GM21723 (cell line): ENCODE measurements around the gene ITGAD.
"Not testable (repeated sequence)": the region's sequence is repeated elsewhere in the genome, so short reads cannot be mapped to it uniquely, and the experiment has no call there.

Source experiments
- ATAC-seq: cut with Tn5 transposase; IDR thresholded peaks from one replicate; pipeline ENCODE4 v1.9.1; 2021; ENCODE audit warnings: mild to moderate bottlenecking, moderate library complexity; ENCODE audit not compliant: unreplicated experiment

The ITGAD gene

GRCh38 chr16:31403590-31404352, 10.6 kb downstream of the ITGAD start:
- ATAC-seq, result no peak

GRCh38 chr16:31404353-31405064, 11.4 kb downstream of the ITGAD start:
- ATAC-seq, result no peak

GRCh38 chr16:31407406-31407805, 14.3 kb downstream of the ITGAD start:
- ATAC-seq, result no peak

DNA sequence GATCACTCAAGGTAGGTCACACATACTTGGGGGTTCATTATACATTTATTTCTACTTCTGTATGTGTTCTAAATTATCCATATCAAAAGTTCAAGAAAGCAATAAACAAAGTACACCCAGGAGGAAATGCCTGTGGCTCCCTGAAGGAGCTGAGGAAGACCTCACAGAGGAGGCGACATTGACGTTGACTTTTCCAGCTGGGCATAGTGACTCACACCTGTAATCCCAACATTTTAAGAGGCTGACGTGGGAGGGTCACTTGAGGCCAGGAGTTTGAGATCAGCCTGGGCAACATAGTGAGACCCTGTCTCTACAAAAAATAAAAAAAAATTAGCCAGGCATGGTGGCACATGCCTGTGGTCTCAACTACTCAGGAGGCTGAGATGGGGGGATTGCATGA, 16.3 kb downstream of the ITGAD start:
- no peak for ATAC-seq

- no peak for ATAC-seq
Measured at GRCh38 chr16:31410082-31410481, 16.9 kb downstream of the ITGAD start.

DNA sequence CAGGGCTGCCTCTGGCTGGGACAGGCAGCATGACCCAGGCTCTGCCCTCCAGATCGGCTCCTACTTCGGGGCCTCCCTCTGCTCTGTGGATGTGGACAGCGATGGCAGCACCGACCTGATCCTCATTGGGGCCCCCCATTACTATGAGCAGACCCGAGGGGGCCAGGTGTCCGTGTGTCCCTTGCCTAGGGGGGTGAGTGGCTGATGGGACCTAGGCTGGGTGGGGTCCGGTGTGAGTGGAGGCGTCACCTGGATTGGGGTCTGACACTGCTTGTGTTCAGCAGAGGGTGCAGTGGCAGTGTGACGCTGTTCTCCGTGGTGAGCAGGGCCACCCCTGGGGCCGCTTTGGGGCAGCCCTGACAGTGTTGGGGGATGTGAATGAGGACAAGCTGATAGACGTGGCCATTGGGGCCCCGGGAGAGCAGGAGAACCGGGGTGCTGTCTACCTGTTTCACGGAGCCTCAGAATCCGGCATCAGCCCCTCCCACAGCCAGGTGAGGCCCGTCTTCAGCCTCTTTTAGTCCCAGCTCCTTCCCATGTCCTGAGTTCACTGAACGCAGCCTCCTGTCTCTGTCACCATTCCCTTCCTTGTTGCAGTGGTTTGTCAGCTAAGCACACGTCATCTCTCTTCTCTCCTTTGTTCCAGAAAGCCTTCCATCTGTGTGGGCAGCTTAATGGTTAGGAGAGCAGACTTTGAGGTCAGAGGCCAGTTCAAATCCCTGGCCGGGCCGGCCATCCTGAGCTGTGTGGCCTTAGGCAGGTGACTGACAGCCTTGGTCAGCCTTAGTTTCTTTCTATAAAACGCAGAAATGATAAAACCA, 18.1 kb downstream of the ITGAD start:
- ATAC-seq, result no peak

GRCh38 chr16:31412750-31413149, 19.6 kb downstream of the ITGAD start:
- ATAC-seq, result no peak

GRCh38 chr16:31413381-31413780, 20.2 kb downstream of the ITGAD start:
- ATAC-seq, result no peak

- ATAC-seq, result no peak
Measured at GRCh38 chr16:31413943-31414342, 20.8 kb downstream of the ITGAD start.

DNA sequence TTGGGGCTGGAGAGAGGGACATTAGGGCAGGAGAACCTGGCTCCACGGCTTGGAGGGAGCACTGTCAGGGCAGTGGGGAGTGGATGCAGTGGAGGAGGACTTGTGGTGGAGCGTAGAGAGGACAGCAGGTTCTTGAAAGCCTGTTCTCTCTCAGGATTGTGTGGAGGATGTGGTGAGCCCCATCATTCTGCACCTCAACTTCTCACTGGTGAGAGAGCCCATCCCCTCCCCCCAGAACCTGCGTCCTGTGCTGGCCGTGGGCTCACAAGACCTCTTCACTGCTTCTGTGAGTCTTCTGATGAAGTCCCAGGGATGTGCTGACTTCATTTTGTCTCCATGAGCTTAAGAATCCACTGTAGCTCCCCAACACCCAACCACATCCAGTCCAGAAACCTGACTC, 21.6 kb downstream of the ITGAD start:
- no peak for ATAC-seq

- no peak for ATAC-seq
Measured at GRCh38 chr16:31416371-31416770, 23.2 kb downstream of the ITGAD start.

GRCh38 chr16:31417036-31417435, 23.9 kb downstream of the ITGAD start:
- not testable (repeated sequence) for ATAC-seq

GRCh38 chr16:31417916-31418315, 24.8 kb downstream of the ITGAD start:
- ATAC-seq, result no peak

DNA sequence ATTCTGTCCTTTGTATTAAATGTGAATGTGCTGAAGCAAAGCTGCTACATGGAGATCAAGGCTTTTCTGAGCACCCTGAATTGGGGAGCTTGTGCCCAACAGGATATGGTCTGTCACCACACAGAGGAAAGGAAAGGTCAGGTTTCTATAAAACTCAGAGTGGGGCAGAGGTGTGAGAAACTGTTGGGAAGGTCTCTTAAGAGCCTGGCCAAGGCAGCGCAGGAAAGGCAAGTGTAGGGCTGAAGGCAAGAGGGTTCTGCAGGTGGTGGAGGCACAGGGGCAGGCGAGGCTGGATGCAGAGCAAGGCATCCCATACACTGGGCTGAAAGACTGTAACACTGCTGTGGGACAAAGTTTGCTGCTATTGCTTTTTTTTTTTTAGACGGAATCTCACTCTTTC, 26.9 kb downstream of the ITGAD start:
- ATAC-seq, result no peak

DNA sequence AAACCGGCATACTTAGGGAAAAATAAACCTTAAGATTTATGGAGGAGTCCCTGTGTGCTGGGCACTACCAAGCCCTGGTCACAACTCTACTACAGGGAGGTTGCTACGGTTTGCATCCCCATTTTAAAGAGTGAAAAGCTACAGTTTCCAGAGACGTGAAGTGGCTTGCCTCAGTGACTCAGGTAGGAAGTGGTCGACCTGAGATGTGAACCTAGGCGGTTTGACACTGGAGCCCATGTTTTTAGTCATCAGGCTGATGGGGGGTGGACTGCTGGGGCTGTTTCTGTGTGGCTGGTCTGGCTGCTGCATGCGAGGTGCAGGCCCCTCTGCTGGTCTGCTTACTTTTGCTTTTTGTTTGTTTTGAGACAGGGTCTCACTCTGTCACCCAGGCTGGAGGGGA, 28.5 kb downstream of the ITGAD start:
- ATAC-seq, result peak; percentile 60

GRCh38 chr16:31423241-31423640, 30.1 kb downstream of the ITGAD start:
- ATAC-seq, result no peak

DNA sequence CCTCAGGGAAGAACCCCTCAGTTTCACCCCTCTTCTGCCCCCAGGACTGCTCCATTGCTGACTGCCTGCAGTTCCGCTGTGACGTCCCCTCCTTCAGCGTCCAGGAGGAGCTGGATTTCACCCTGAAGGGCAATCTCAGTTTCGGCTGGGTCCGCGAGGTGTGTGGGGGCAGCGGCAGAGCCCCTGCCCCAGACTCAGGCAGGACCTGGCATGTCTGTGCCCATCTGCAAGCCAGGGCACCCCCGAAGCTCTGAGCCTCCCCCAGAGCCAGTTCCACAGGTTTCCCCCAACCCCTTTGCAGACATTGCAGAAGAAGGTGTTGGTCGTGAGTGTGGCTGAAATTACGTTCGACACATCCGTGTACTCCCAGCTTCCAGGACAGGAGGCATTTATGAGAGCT, 30.7 kb downstream of the ITGAD start:
- no peak for ATAC-seq

DNA sequence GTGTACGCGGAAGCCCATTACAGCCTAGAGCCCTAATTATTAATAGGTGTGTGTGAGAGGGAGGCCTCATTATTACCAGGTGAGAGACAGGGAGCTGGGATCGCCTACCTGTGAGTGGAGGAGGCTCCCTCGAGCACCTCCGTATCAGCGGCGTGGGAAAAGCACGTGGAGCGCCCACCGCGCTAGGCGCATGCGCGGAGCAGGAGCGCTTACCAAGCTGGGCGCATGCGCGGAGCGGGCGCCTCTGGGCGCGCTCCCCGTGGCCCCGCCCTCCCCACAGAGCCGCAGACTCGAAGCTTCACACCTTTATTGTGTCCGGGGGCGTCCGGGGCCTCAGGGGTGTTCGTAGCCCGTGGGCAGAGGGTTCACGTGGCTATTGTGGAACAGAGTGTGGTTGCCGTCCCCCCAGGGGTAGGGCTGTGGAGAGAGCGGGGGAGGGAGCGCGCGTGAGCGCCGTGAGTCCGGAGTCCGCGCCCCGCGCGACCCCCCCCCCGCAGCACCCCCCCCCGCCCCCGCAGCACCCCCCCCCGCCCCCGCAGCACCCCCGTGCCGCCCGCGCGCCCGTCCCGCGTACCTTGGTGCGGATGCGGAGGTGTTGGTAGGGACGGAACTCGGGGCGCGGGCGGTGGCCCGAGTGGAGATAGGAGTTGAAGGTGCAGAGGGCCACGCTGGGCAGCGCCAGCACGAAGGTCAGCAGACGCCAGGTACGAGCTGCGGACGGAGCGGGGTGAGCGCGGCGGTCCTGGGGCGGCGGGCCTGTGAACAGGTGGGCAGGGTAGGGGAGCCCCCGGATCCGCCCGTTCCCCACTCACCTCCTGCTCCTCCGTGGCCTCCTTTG, 34.5 kb downstream of the ITGAD start:
- no peak for ATAC-seq

DNA sequence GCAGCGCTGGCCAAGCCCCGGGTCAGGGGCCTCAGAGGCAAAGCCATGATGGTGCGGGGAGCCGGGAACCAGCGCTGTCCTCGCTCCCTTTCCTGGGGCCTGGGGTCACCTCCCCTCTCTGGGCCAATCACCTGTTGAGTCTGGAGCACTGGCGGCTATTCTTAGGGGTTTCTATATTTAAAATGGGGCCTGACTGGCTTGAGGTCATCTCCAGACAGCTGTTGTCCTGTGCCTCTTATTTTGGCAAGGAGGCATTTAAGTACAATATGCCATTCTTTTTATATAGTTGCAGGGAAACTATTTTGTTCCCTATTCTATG, 35.1 kb downstream of the ITGAD start, which contains the start of gene COX6A2:
COX6A2 (minus strand) TSS at position 82 of the 319 bp plus-strand sequence; CDS start at position 47, 35 bp downstream.
- ATAC-seq, result no peak

GRCh38 chr16:31428638-31429247, 35.6 kb downstream of the ITGAD start:
- ATAC-seq, result no peak
